Right lobe of liver (tissue), 4 donors: ENCODE data around the gene CEACAM18.

Source experiments
- POLR2A ChIP-seq: fragments of 450-650 bp; IDR thresholded peaks from one replicate; pipeline ENCODE4 v1.6.1; 2017; ENCODE audit warnings: antibody characterized with exemption, mild to moderate bottlenecking
- TF ChIP-seq, protein P1 (sequence below), 4 donors: fragments of 200-600 bp in 3 of 4; fragments of 450-650 bp in 1 of 4; IDR thresholded peaks; one replicate each; pipeline versions ENCODE4 v1.5.1 to v1.8.0; 2016 to 2022; ENCODE audit warnings: antibody characterized with exemption in 4 of 4, mild to moderate bottlenecking in 2 of 4
- donor health status: DM: no; HTN: no; CAD: no.
- donor health status: DM: no; HTN: no; CAD: no.
- donor health status: DM: no; HTN: yes; CAD: no.

DNA sequence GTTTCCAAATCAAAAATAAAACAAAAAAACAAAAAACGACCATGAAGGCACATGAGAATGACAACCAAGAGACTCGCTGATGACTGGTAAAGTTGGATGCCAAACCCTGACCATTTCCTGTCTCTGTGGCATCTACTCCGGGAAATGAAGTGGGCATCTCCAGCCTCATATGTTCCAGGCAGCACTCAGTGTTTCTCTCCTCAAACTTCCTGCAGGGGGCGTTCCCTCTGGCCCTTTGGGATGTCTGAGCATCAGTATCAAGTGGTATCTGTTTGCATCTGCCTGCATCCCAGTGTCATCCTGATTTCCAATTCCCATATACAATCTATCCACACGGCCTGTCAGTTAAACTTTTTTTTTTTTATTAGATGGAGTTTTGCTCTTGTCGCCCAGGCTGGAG, 33.0 kb downstream of the CEACAM18 start:
- TF ChIP-seq, protein P1, sequence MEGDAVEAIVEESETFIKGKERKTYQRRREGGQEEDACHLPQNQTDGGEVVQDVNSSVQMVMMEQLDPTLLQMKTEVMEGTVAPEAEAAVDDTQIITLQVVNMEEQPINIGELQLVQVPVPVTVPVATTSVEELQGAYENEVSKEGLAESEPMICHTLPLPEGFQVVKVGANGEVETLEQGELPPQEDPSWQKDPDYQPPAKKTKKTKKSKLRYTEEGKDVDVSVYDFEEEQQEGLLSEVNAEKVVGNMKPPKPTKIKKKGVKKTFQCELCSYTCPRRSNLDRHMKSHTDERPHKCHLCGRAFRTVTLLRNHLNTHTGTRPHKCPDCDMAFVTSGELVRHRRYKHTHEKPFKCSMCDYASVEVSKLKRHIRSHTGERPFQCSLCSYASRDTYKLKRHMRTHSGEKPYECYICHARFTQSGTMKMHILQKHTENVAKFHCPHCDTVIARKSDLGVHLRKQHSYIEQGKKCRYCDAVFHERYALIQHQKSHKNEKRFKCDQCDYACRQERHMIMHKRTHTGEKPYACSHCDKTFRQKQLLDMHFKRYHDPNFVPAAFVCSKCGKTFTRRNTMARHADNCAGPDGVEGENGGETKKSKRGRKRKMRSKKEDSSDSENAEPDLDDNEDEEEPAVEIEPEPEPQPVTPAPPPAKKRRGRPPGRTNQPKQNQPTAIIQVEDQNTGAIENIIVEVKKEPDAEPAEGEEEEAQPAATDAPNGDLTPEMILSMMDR (IDR thresholded peaks at IDR 0.05): no peak
- TF ChIP-seq POLR2A: no peak
